Activated CD4-positive, alpha-beta T cell treated with anti-CD3 and anti-CD28 coated beads, Interleukin-2, amount 10 ng/mL, durations not matched to agents 7 days and 5 days (primary cell): ENCODE measurements around the gene PIP5KL1. TPM values are rescaled to one million over a fixed set of nuclear protein-coding genes. Genes with fewer than 3 reads are reported as not detected.

Source experiments
- CTCF ChIA-PET: fragments of 350-600 bp; sonication (Branson Sonifier 250); formaldehyde crosslinking; loops from one replicate; lab custom pipeline; 2021; ENCODE audit warnings: antibody characterized with exemption; lab: Charles Lee
- POLR2A ChIA-PET: fragments of 350-600 bp; sonication (Branson Sonifier 250); formaldehyde crosslinking; loops from one replicate; lab custom pipeline; 2021; ENCODE audit warnings: antibody characterized with exemption; lab: Charles Lee
- DNase-seq: peaks from one replicate; pipeline ENCODE4 v3.0.0-alpha.2; 2020
- H3K27ac Mint-ChIP-seq: one replicate; pipeline ENCODE4 v1.8.0; 2021; ENCODE audit warnings: mild to moderate bottlenecking, moderate library complexity, mixed read lengths
- H3K27me3 Mint-ChIP-seq: one replicate; pipeline ENCODE4 v1.8.0; 2021; ENCODE audit warnings: mixed read lengths
- H3K36me3 Mint-ChIP-seq: one replicate; pipeline ENCODE4 v1.8.0; 2021; ENCODE audit warnings: low read depth, mixed read lengths
- H3K4me1 Mint-ChIP-seq: one replicate; pipeline ENCODE4 v1.8.0; 2021; ENCODE audit warnings: mixed read lengths
- H3K4me3 Mint-ChIP-seq: one replicate; pipeline ENCODE4 v1.8.0; 2021; ENCODE audit warnings: mild to moderate bottlenecking, moderate library complexity, mixed read lengths
- H3K9me3 Mint-ChIP-seq: one replicate; pipeline ENCODE4 v1.8.0; 2021; ENCODE audit warnings: mixed read lengths
- total RNA-seq, 2 experiments: library from RNA; stranded (reverse); gene quantifications; one replicate each; pipeline ENCODE4 v1.2.3, GENCODE V29; 2021

PIP5KL1 gene
- total RNA-seq, 2 experiments from 2014 or later = 2.5 to 4.1 TPM

- Mint-ChIP-seq H3K4me1 (peaks cover 98% of the 10 kb centered on the region), H3K27ac (no peak overlapping the region), H3K27me3 (no peaks in the 10 kb centered on the region), H3K36me3 (peaks cover 82% of the 10 kb centered on the region), H3K4me3 (peak overlapping the region; percentile 76), H3K9me3 (no peaks in the 10 kb centered on the region)
- no peak for DNase-seq
- ChIA-PET CTCF (interaction anchor here (1.2 to 2.5 kb wide), 2 partner anchors 11 to 22 kb away, joined by 6 to 15 read pairs; no protein-coding TSS in a partner anchor), POLR2A (no interaction called here)
Observed at GRCh38 chr9:127965953-127966352, 35.4 kb upstream of the PIP5KL1 start.

GRCh38 chr9:127963359-127964064 is 32.9 kb upstream of the PIP5KL1 start:
- Mint-ChIP-seq H3K36me3 (peaks cover 82% of the 10 kb centered on the region), H3K27me3 (no peaks in the 10 kb centered on the region), H3K4me3 (peak overlapping the region; percentile 76), H3K4me1 (peaks cover 98% of the 10 kb centered on the region), H3K27ac (peak overlapping the region; percentile 75), H3K9me3 (no peaks in the 10 kb centered on the region)
- DNase-seq = no peak
- POLR2A ChIA-PET = no interaction called here
- CTCF ChIA-PET = interaction anchor here (1.8 kb wide), 1 partner anchor 9 kb away, joined by 7 read pairs; no protein-coding TSS in a partner anchor

GRCh38 chr9:127963041-127963358 is 32.4 kb upstream of the PIP5KL1 start:
- H3K9me3 Mint-ChIP-seq = no peaks in the 10 kb centered on the region
- peaks cover 80% of the 10 kb centered on the region for H3K36me3 Mint-ChIP-seq
- CTCF ChIA-PET = interaction anchor here (1.7 to 1.8 kb wide), 2 partner anchors 8 to 37 kb away, joined by 4 to 7 read pairs; no protein-coding TSS in a partner anchor
- peaks cover 97% of the 10 kb centered on the region for H3K4me1 Mint-ChIP-seq
- peak overlapping the region; percentile 76 for H3K4me3 Mint-ChIP-seq
- H3K27ac Mint-ChIP-seq = peak overlapping the region; percentile 75
- H3K27me3 Mint-ChIP-seq = no peaks in the 10 kb centered on the region
- DNase-seq = no peak
- POLR2A ChIA-PET = no interaction called here

GRCh38 chr9:127962278-127962677 is 31.7 kb upstream of the PIP5KL1 start:
- no peak for DNase-seq
- Mint-ChIP-seq H3K27me3 (no peaks in the 10 kb centered on the region), H3K36me3 (peaks cover 78% of the 10 kb centered on the region), H3K4me3 (no peak overlapping the region), H3K9me3 (no peaks in the 10 kb centered on the region), H3K27ac (peak overlapping the region; percentile 75), H3K4me1 (peaks cover 95% of the 10 kb centered on the region)
- CTCF ChIA-PET = interaction anchor here (1.3 to 1.8 kb wide), 4 partner anchors 8 to 37 kb away, joined by 4 to 7 read pairs (median 6); no protein-coding TSS in a partner anchor
- POLR2A ChIA-PET = no interaction called here

GRCh38 chr9:127961613-127962155 is 31.1 kb upstream of the PIP5KL1 start:
- Mint-ChIP-seq H3K27me3 (no peaks in the 10 kb centered on the region), H3K27ac (peak overlapping the region; percentile 74), H3K36me3 (peaks cover 79% of the 10 kb centered on the region), H3K9me3 (no peaks in the 10 kb centered on the region), H3K4me3 (no peak overlapping the region), H3K4me1 (peaks cover 95% of the 10 kb centered on the region)
- CTCF ChIA-PET = interaction anchor here (0.6 to 1.7 kb wide), 6 partner anchors 8 to 92 kb away, joined by 3 to 6 read pairs (median 4); no protein-coding TSS in a partner anchor
- POLR2A ChIA-PET = no interaction called here
- no peak for DNase-seq

GRCh38 chr9:127961155-127961490 is 30.5 kb upstream of the PIP5KL1 start:
- Mint-ChIP-seq H3K36me3 (peaks cover 80% of the 10 kb centered on the region), H3K4me3 (no peak overlapping the region), H3K9me3 (no peaks in the 10 kb centered on the region), H3K4me1 (peaks cover 91% of the 10 kb centered on the region), H3K27me3 (no peaks in the 10 kb centered on the region), H3K27ac (no peak overlapping the region)
- no peak for DNase-seq
- ChIA-PET CTCF (interaction anchor here (0.6 to 1.7 kb wide), 7 partner anchors 9 to 92 kb away, joined by 3 to 6 read pairs (median 3); no protein-coding TSS in a partner anchor), POLR2A (no interaction called here)

GRCh38 chr9:127960410-127961154 is 30.0 kb upstream of the PIP5KL1 start:
- POLR2A ChIA-PET = no interaction called here

GRCh38 chr9:127959841-127960409 is 29.3 kb upstream of the PIP5KL1 start:
- H3K27ac Mint-ChIP-seq = peak overlapping the region; percentile 81
- ChIA-PET CTCF (interaction anchor here (0.7 to 1.1 kb wide), 3 partner anchors 13 to 36 kb away, joined by 3 read pairs; no protein-coding TSS in a partner anchor), POLR2A (no interaction called here)

More at GRCh38 chr9:127960410-127961154, 30.0 kb upstream of the PIP5KL1 start:
- no peaks in the 10 kb centered on the region for H3K9me3 Mint-ChIP-seq
- H3K27ac Mint-ChIP-seq = peak overlapping the region; percentile 81
- CTCF ChIA-PET = interaction anchor here (0.6 to 1.4 kb wide), 8 partner anchors 10 to 93 kb away, joined by 3 to 6 read pairs (median 3); no protein-coding TSS in a partner anchor
- peaks cover 81% of the 10 kb centered on the region for H3K36me3 Mint-ChIP-seq
- no peaks in the 10 kb centered on the region for H3K27me3 Mint-ChIP-seq
- H3K4me3 Mint-ChIP-seq = no peak overlapping the region
- no peak for DNase-seq
- peaks cover 92% of the 10 kb centered on the region for H3K4me1 Mint-ChIP-seq

GRCh38 chr9:127959398-127959797 is 28.8 kb upstream of the PIP5KL1 start:
- Mint-ChIP-seq H3K27me3 (no peaks in the 10 kb centered on the region), H3K27ac (peak overlapping the region; percentile 81), H3K4me1 (peaks cover 93% of the 10 kb centered on the region), H3K36me3 (peaks cover 78% of the 10 kb centered on the region), H3K4me3 (no peak overlapping the region), H3K9me3 (no peaks in the 10 kb centered on the region)
- CTCF ChIA-PET = no interaction called here
- POLR2A ChIA-PET = no interaction called here
- DNase-seq = no peak

More at GRCh38 chr9:127959841-127960409, 29.3 kb upstream of the PIP5KL1 start:
- H3K9me3 Mint-ChIP-seq = no peaks in the 10 kb centered on the region
- no peaks in the 10 kb centered on the region for H3K27me3 Mint-ChIP-seq
- H3K4me1 Mint-ChIP-seq = peaks cover 92% of the 10 kb centered on the region
- peaks cover 78% of the 10 kb centered on the region for H3K36me3 Mint-ChIP-seq
- no peak for DNase-seq
- no peak overlapping the region for H3K4me3 Mint-ChIP-seq

GRCh38 chr9:127958728-127959127 is 28.2 kb upstream of the PIP5KL1 start:
- CTCF ChIA-PET = interaction anchor here (4.8 to 7.2 kb wide), 2 partner anchors 15 to 76 kb away, joined by 56 to 63 read pairs; no protein-coding TSS in a partner anchor
- Mint-ChIP-seq H3K36me3 (peaks cover 78% of the 10 kb centered on the region), H3K27me3 (no peaks in the 10 kb centered on the region), H3K4me1 (peaks cover 93% of the 10 kb centered on the region), H3K4me3 (no peak overlapping the region), H3K27ac (peak overlapping the region; percentile 16), H3K9me3 (no peaks in the 10 kb centered on the region)
- DNase-seq = no peak
- POLR2A ChIA-PET = no interaction called here

- peak; percentile 80 for DNase-seq
- Mint-ChIP-seq H3K9me3 (no peaks in the 10 kb centered on the region), H3K4me1 (peaks cover 85% of the 10 kb centered on the region), H3K4me3 (peak overlapping the region; percentile 30), H3K36me3 (peaks cover 68% of the 10 kb centered on the region), H3K27ac (peak overlapping the region; percentile 68), H3K27me3 (no peaks in the 10 kb centered on the region)
- CTCF ChIA-PET = interaction anchor here (0.7 to 7.5 kb wide), 20 partner anchors 8 to 170 kb away, joined by 3 to 94 read pairs (median 4); no protein-coding TSS in a partner anchor
- POLR2A ChIA-PET = no interaction called here
Observed at GRCh38 chr9:127955294-127956015, 24.9 kb upstream of the PIP5KL1 start.
